Keratinocyte (primary cell): ENCODE measurements around the gene ADAMTS15.

Experiments
- CTCF ChIP-seq, 3 experiments: IDR thresholded peaks in 1 of 3; conservative IDR thresholded peaks in 1 of 3; optimal IDR thresholded peaks in 1 of 3; 2 replicates in 2 of 3; 3 replicates in 1 of 3; pipeline versions ENCODE3 to v1.5.1; 2011; ENCODE audit warnings: low read length in 3 of 3, mild to moderate bottlenecking in 3 of 3, moderate library complexity in 2 of 3, control low read depth in 1 of 3, inconsistent platforms in 1 of 3; ENCODE audit not compliant: insufficient read depth in 2 of 3; ENCODE audit errors: extremely low read depth in 1 of 3
- EZH2 ChIP-seq: IDR thresholded peaks from one replicate; pipeline ENCODE4 v1.6.1; 2012; ENCODE audit warnings: inconsistent platforms, mild to moderate bottlenecking, low read length, moderate library complexity

- TF ChIP-seq EZH2 (no peak), CTCF (optimal IDR thresholded peaks at IDR 0.05 in 1 of 3, IDR thresholded peaks at IDR 0.05 in 1 of 3, conservative IDR thresholded peaks at IDR 0.05 in 1 of 3; ENCODE audit: extremely low read depth in 1 of 3, insufficient read depth in 2 of 3, low read length in 3 of 3) (no peak)
Observed at GRCh38 chr11:130439876-130440275, 8.6 kb upstream of the ADAMTS15 start.
